Neural progenitor cell (in vitro differentiated cells): ENCODE measurements around the gene PRDM16.

Source experiments
- CTCF ChIP-seq: fragments of 200-600 bp; sonication (generic); IDR thresholded peaks from 2 replicates; pipeline ENCODE4 v1.5.1; 2017; ENCODE audit warnings: antibody characterized with exemption, mild to moderate bottlenecking
- EZH2 ChIP-seq: fragments of 200-600 bp; sonication (generic); IDR thresholded peaks from 2 replicates; pipeline ENCODE4 v1.6.1; 2017; ENCODE audit warnings: antibody characterized with exemption, mild to moderate bottlenecking, moderate library complexity
- EZH2phosphoT487 ChIP-seq: fragments of 200-600 bp; sonication (generic); IDR thresholded peaks from 2 replicates; pipeline ENCODE4 v1.6.1; 2017; ENCODE audit warnings: antibody characterized with exemption

GRCh38 chr1:3347257-3348020, 278.4 kb downstream of the PRDM16 start:
- no peak for TF ChIP-seq CTCF
- no peak for TF ChIP-seq EZH2
- no peak for TF ChIP-seq EZH2phosphoT487
